GM13976 (cell line): ENCODE results near the gene PPP1CA.
"Not testable (repeated sequence)": the region's sequence is repeated elsewhere in the genome, so short reads cannot be mapped to it uniquely, and the experiment has no call there.

Source experiments
- DNase-seq: peaks from one replicate; pipeline ENCODE4 v3.0.0; 2012; ENCODE audit warnings: low spot score
- in situ Hi-C: fragments of 300-500 bp; cut with MboI; formaldehyde crosslinking; loops from one replicate; pipeline ENCODE4 v1.12.0; 2022; ENCODE audit warnings: low sequenced_read_pairs, mixed read lengths, inconsistent platforms; ENCODE audit not compliant: unreplicated experiment
- TF ChIP-seq, protein P1 (sequence below): IDR thresholded peaks from 2 replicates; pipeline ENCODE4 v1.5.1; 2012; ENCODE audit warnings: borderline replicate concordance, mild to moderate bottlenecking; ENCODE audit not compliant: insufficient read depth; ENCODE audit errors: extremely low read depth, missing control alignments, control extremely low read depth

The PPP1CA gene

DNA sequence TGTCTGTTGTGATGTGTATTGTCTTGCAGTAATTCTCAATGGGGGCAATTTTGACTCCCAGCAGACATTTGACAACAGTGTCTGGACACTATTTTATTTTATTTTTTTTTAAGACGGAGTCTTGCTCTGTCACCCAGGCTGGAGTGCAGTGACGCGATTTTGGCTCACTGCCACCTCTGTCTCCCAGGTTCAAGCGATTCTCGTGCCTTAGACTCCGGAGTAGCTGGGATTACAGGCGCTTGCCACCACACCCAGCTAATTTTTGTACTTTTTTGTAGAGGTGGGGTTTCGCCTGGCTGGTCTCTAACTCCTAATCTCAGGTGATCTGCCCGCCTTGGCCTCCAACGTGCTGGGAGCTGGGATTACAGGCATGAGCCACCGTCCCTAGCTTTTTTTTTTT, 28.1 kb upstream of the PPP1CA start:
- in situ Hi-C loops, result no loop called here
- TF ChIP-seq, protein P1, sequence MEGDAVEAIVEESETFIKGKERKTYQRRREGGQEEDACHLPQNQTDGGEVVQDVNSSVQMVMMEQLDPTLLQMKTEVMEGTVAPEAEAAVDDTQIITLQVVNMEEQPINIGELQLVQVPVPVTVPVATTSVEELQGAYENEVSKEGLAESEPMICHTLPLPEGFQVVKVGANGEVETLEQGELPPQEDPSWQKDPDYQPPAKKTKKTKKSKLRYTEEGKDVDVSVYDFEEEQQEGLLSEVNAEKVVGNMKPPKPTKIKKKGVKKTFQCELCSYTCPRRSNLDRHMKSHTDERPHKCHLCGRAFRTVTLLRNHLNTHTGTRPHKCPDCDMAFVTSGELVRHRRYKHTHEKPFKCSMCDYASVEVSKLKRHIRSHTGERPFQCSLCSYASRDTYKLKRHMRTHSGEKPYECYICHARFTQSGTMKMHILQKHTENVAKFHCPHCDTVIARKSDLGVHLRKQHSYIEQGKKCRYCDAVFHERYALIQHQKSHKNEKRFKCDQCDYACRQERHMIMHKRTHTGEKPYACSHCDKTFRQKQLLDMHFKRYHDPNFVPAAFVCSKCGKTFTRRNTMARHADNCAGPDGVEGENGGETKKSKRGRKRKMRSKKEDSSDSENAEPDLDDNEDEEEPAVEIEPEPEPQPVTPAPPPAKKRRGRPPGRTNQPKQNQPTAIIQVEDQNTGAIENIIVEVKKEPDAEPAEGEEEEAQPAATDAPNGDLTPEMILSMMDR, result no peak
- no peak for DNase-seq

DNA sequence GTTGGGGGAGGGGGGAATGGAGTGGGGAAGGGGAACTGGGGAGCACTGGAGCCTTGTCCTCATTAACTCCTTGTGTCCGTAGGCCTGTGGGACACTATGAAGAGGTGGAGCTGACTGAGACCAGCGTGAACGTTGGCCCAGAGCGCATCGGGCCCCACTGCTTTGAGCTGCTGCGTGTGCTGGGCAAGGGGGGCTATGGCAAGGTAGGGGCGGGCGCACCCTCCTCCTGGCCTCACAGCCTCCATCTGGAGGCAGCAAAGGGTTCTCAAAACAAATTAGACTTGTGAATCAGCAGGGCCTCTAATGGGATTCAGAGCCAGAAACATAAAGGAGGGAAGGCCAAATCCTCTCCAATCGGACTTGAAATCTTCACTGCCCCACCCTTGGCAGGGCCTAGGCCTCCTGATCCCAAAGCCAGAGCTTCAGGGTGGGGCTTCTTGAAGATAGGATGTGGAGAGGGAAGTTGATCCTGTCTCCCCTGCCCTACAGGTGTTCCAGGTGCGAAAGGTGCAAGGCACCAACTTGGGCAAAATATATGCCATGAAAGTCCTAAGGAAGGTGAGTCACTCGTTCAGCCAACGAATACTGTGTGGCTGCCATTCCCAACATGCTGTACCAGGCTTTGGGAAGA, 27.5 kb upstream of the PPP1CA start:
- TF ChIP-seq, protein P1, result no peak
- in situ Hi-C loops, result no loop called here
- no peak for DNase-seq

DNA sequence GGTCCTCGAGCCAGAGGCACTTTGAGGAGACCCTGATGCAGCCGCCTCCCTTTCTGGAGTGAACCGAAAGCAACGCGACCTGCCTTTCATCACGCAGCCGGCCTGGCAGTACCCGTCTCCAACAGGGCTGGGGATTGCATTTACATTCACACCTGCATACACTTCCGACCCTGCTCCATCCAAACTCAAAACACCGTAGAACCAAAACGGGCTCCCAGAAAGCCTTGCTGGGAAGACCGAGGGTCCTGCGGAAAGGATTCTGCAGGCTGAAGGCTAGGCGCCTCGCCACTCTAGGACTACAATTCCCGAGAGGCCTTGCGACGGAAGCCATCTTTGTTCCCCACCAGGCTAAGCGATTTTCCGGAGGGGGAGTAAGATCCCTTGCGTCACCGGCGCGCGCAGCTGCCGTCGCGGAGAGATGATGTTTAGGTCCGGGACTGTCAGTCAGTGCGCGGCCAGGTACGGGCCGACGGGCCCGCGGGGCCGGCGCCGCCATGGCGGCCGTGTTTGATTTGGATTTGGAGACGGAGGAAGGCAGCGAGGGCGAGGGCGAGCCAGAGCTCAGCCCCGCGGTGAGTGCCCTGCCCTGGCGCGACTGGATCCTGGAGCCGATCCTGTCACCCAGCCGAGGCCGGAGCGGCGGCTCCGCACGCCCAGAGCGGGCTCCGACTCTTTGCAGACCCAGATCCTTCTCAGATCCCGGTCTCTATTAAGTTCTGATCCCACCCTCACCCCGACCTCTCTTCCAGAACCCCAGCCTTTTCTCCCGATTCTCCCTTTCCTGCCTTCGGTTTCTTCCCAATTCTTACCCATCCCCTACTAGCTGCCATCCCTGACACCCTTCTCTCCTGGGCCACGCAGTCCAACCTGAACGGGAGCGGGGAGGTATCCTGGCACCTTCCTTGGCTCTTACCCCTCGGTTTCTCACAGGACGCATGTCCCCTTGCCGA, 26.7 kb upstream of the PPP1CA start, which contains the start of gene RPS6KB2:
Gene RPS6KB2 (plus strand): TSS at position 443 of the 950 bp plus-strand sequence. CDS start 52 bp downstream, at position 495.
- TF ChIP-seq, protein P1, result no peak
- peak; percentile 99 for DNase-seq
- in situ Hi-C loops, result no loop called here

DNA sequence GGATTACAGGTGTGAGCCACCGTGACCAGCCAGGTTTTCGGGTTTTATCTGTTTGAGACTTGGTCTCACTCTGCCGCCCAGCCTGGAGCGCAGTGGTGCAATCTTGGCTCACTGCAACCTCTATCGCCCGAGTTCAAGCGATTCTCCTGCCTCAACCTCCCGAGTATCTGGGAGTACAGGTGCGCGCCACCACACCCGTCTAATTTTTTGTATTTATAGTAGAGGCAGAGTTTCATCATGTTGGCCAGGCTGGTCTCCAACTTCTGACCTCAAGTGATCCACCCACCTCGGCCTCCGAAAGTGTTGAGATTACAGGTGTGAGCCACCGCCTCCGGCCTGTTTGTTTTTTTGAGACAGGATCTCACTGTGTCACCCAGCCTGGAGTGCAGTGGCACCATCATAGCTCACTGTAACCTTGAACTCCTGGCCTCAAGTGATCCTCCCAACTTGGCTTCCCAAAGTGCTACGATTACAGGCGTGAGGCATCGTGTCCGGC, 25.8 kb upstream of the PPP1CA start:
- in situ Hi-C loops, DNase-seq: not testable (repeated sequence)

DNA sequence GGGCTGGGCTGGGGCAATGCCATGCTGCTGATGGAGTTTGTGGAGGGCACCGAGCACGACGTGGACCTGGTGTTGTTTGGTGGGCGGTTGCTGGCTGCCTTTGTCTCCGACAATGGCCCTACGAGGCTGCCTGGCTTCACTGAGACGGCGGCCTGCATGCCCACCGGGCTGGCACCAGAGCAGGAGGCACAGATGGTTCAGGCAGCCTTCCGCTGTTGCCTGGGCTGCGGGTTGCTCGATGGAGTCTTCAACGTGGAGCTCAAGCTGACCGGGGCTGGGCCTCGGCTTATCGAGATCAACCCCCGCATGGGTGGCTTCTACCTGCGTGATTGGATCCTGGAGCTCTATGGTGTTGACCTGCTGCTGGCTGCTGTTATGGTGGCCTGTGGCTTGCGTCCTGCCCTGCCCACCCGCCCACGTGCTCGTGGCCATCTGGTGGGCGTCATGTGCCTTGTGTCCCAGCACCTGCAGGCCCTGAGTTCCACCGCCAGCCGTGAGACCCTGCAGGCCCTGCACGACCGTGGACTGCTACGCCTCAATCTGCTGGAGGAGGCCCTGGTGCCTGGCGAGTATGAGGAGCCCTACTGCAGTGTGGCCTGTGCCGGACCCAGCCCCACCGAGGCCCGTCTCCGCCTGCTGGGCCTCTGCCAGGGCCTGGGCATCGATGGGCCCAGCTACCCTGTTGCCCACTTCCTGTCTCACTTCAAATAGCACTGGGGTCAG, 22.4 kb upstream of the PPP1CA start:
- in situ Hi-C loops, result no loop called here
- TF ChIP-seq, protein P1, result no peak
- no peak for DNase-seq

DNA sequence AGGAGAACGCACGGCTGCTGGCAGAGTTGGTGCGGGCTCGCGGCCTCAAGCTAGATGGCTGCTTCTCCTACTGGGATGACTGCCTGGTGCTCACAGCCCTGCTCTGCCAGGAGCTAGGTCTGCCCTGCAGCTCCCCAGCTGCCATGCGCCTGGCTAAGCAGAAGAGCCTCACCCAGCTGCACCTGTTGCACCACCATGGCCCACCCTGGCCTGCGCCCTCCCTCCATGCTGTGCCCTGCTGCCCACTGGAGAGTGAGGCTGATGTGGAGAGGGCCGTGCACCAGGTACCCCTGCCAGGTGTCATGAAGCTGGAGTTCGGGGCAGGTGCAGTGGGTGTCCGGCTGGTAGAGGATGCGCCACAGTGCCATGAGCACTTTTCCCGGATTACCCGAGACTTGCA, 21.8 kb upstream of the PPP1CA start:
- DNase-seq, result no peak
- in situ Hi-C loops, result no loop called here
- TF ChIP-seq, protein P1, result no peak

DNA sequence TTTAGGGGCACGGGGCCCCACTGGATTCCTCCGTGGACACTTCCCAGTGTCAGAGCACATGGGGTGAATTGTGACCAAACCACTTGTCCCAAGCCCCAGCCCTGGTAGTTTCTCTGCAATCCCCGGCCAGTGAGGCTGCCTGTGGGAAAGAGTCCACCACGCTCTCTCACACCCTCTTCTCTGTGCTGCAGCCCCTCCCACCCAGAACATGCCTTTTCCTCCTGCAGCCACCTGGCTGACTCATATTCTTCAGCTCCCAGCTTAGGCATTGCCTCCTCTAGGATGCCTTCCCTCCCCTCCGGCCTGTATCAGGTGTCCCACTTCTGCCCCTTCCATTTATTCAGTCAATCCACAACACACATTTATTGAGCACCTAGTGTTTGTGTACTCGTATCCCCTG, 21.2 kb upstream of the PPP1CA start:
- DNase-seq, result no peak
- TF ChIP-seq, protein P1, result no peak
- in situ Hi-C loops, result no loop called here
